Left kidney (tissue), 8 donors: ENCODE measurements around the gene CDC5L. TPM values are rescaled to one million over a fixed set of nuclear protein-coding genes. Genes with fewer than 3 reads are reported as not detected.
A peak's percentile ranks its signal among the peaks of the same experiment; 100 is the strongest.
"Not testable (repeated sequence)": the region's sequence is repeated elsewhere in the genome, so short reads cannot be mapped to it uniquely, and the experiment has no call there.

Experiments
- DNase-seq: peaks from one replicate; pipeline ENCODE4 v3.0.0-alpha.2; 2013
- long read RNA-seq, 8 donors: transcript quantifications; one replicate each; lab custom pipeline, GENCODE V29; 2026
- polyA plus RNA-seq: library from polyadenylated mRNA; unstranded; fragments of 120-200 nt; gene quantifications from one replicate; pipeline ENCODE4 v1.2.1, GENCODE V29; 2013; ENCODE audit not compliant: insufficient read length

CDC5L gene
- 43.7 TPM for polyA plus RNA-seq
- long read RNA-seq, donor 1, full-length matches to known transcripts, result 3 of 72 reads
- long read RNA-seq, donor 1, partial matches to known transcripts, result 69 of 72 reads
- long read RNA-seq, donor 1, other reads (novel, unspliced or antisense), result 0 of 72 reads
- long read RNA-seq, donor 2, full-length matches to known transcripts, result 7 of 38 reads
- long read RNA-seq, donor 2, partial matches to known transcripts, result 31 of 38 reads
- long read RNA-seq, donor 2, other reads (novel, unspliced or antisense), result 0 of 38 reads
- long read RNA-seq, donor 3, full-length matches to known transcripts, result 4 of 53 reads
- long read RNA-seq, donor 3, partial matches to known transcripts, result 49 of 53 reads
- long read RNA-seq, donor 3, other reads (novel, unspliced or antisense), result 0 of 53 reads
- long read RNA-seq, donor 4, partial matches to known transcripts, result 9 of 9 reads
- long read RNA-seq, donor 4, other reads (novel, unspliced or antisense), result 0 of 9 reads
- long read RNA-seq, donor 5, full-length matches to known transcripts, result 5 of 33 reads
- long read RNA-seq, donor 5, partial matches to known transcripts, result 28 of 33 reads
- long read RNA-seq, donor 5, other reads (novel, unspliced or antisense), result 0 of 33 reads
- long read RNA-seq, donor 6, partial matches to known transcripts, result 64 of 64 reads
- long read RNA-seq, donor 6, other reads (novel, unspliced or antisense), result 0 of 64 reads
- long read RNA-seq, donor 7, full-length matches to known transcripts, result 7 of 123 reads
- long read RNA-seq, donor 7, partial matches to known transcripts, result 116 of 123 reads
- long read RNA-seq, donor 7, other reads (novel, unspliced or antisense), result 0 of 123 reads
- long read RNA-seq, donor 8, full-length matches to known transcripts, result 5 of 5 reads
- long read RNA-seq, donor 8, partial matches to known transcripts, result 0 of 5 reads
- long read RNA-seq, donor 8, other reads (novel, unspliced or antisense), result 0 of 5 reads

- peak; percentile 100 for DNase-seq
Measured at GRCh38 chr6:44387346-44388134, at the start of gene CDC5L. Gene CDC5L (plus strand): TSS chr6:44387706. CDS start chr6:44387824, 118 bp downstream.

GRCh38 chr6:44338228-44339122 lies 49.0 kb upstream of the CDC5L start:
- DNase-seq, result peak; percentile 78

GRCh38 chr6:44339301-44339700 lies 48.2 kb upstream of the CDC5L start:
- no peak for DNase-seq

- DNase-seq, result no peak
Measured at GRCh38 chr6:44339763-44340625, 47.5 kb upstream of the CDC5L start.

- DNase-seq, result peak; percentile 59
Measured at GRCh38 chr6:44341095-44341890, 46.2 kb upstream of the CDC5L start.

GRCh38 chr6:44342052-44342451 lies 45.5 kb upstream of the CDC5L start:
- no peak for DNase-seq

- DNase-seq, result no peak
Measured at GRCh38 chr6:44342489-44342888, 45.0 kb upstream of the CDC5L start, which contains the start of gene SPATS1. Gene SPATS1 (plus strand): TSS chr6:44342650. CDS start chr6:44343096, 446 bp downstream.

GRCh38 chr6:44346818-44347217 lies 40.7 kb upstream of the CDC5L start:
- not testable (repeated sequence) for DNase-seq

GRCh38 chr6:44349904-44350649 lies 37.4 kb upstream of the CDC5L start:
- DNase-seq, result no peak

GRCh38 chr6:44350650-44350994 lies 36.9 kb upstream of the CDC5L start:
- not testable (repeated sequence) for DNase-seq

- no peak for DNase-seq
Measured at GRCh38 chr6:44352259-44352658, 35.2 kb upstream of the CDC5L start.

GRCh38 chr6:44353336-44353735 lies 34.2 kb upstream of the CDC5L start:
- DNase-seq, result no peak

- no peak for DNase-seq
Measured at GRCh38 chr6:44355640-44356039, 31.9 kb upstream of the CDC5L start.

- DNase-seq, result no peak
Measured at GRCh38 chr6:44356487-44356886, 31.0 kb upstream of the CDC5L start.

GRCh38 chr6:44359973-44360372 lies 27.5 kb upstream of the CDC5L start:
- DNase-seq, result no peak

GRCh38 chr6:44361947-44362346 lies 25.6 kb upstream of the CDC5L start:
- no peak for DNase-seq

- no peak for DNase-seq
Measured at GRCh38 chr6:44363377-44363926, 24.1 kb upstream of the CDC5L start.

GRCh38 chr6:44366781-44367180 lies 20.7 kb upstream of the CDC5L start:
- DNase-seq, result no peak
